ENCODE results near the gene PARS2.

PARS2 gene

GRCh38 chr1:54764922-54765561 lies 719 bp upstream of the PARS2 start:
- Histone ChIP-seq H3K4me1 (ENCODE audit: control insufficient read depth in 1 of 2, insufficient read depth in 2 of 2, low read length in 2 of 2) (peaks cover 5 to 9% of the 10 kb centered on the region in 2 donors), H3K4me3 (ENCODE audit: low read depth in 1 of 2, low read length in 2 of 2) (peak overlapping the region; percentile 83 to 89), H3K36me3 (ENCODE audit: control insufficient read depth in 1 of 2, insufficient read depth in 2 of 2, low read length in 2 of 2) (no peaks in the 10 kb centered on the region), H3K27me3 (ENCODE audit: low read depth, low read length) (no peaks in the 10 kb centered on the region), H3K27ac (ENCODE audit: low read length) (peak overlapping the region; percentile 17), H3K9me3 (ENCODE audit: control insufficient read depth in 1 of 2, low read length in 2 of 2) (no peaks in the 10 kb centered on the region)

- H3K27ac ChIP-seq (ENCODE audit: low read length) = peak overlapping the region; percentile 78
- peaks cover 0 to 2% of the 10 kb centered on the region in 2 donors for H3K36me3 ChIP-seq (ENCODE audit: control insufficient read depth in 1 of 2, insufficient read depth in 2 of 2, low read length in 2 of 2)
- H3K4me1 ChIP-seq (ENCODE audit: control insufficient read depth in 1 of 2, insufficient read depth in 2 of 2, low read length in 2 of 2) = peaks cover 5 to 9% of the 10 kb centered on the region in 2 donors
- H3K9me3 ChIP-seq (ENCODE audit: control insufficient read depth in 1 of 2, low read length in 2 of 2) = no peaks in the 10 kb centered on the region
- peak overlapping the region; percentile 83 to 89 for H3K4me3 ChIP-seq (ENCODE audit: low read depth in 1 of 2, low read length in 2 of 2)
- H3K27me3 ChIP-seq (ENCODE audit: low read depth, low read length) = no peaks in the 10 kb centered on the region
Observed at GRCh38 chr1:54763816-54764132, 549 bp downstream of the PARS2 start.

- H3K36me3 ChIP-seq (ENCODE audit: control insufficient read depth in 1 of 2, insufficient read depth in 2 of 2, low read length in 2 of 2) = peaks cover 11 to 29% of the 10 kb centered on the region in 2 donors
- H3K27me3 ChIP-seq (ENCODE audit: low read depth, low read length) = no peaks in the 10 kb centered on the region
- H3K4me3 ChIP-seq (ENCODE audit: low read depth in 1 of 2, low read length in 2 of 2) = no peak overlapping the region
- peaks cover 5 to 8% of the 10 kb centered on the region in 2 donors for H3K4me1 ChIP-seq (ENCODE audit: control insufficient read depth in 1 of 2, insufficient read depth in 2 of 2, low read length in 2 of 2)
- no peak overlapping the region for H3K27ac ChIP-seq (ENCODE audit: low read length)
- H3K9me3 ChIP-seq (ENCODE audit: control insufficient read depth in 1 of 2, low read length in 2 of 2) = no peaks in the 10 kb centered on the region
Observed at GRCh38 chr1:54758678-54759348, 5.5 kb downstream of the PARS2 start.

- Histone ChIP-seq H3K36me3 (ENCODE audit: control insufficient read depth in 1 of 2, insufficient read depth in 2 of 2, low read length in 2 of 2) (peaks cover 11 to 29% of the 10 kb centered on the region in 2 donors), H3K27ac (ENCODE audit: low read length) (no peak overlapping the region), H3K9me3 (ENCODE audit: control insufficient read depth in 1 of 2, low read length in 2 of 2) (no peaks in the 10 kb centered on the region), H3K4me1 (ENCODE audit: control insufficient read depth in 1 of 2, insufficient read depth in 2 of 2, low read length in 2 of 2) (no peaks in the 10 kb centered on the region), H3K4me3 (ENCODE audit: low read depth in 1 of 2, low read length in 2 of 2) (no peak overlapping the region), H3K27me3 (ENCODE audit: low read depth, low read length) (no peaks in the 10 kb centered on the region)
Observed at GRCh38 chr1:54757833-54758232, 6.5 kb downstream of the PARS2 start.

- Histone ChIP-seq H3K4me1 (ENCODE audit: control insufficient read depth in 1 of 2, insufficient read depth in 2 of 2, low read length in 2 of 2) (no peaks in the 10 kb centered on the region), H3K27me3 (ENCODE audit: low read depth, low read length) (no peaks in the 10 kb centered on the region), H3K9me3 (ENCODE audit: control insufficient read depth in 1 of 2, low read length in 2 of 2) (no peaks in the 10 kb centered on the region)
Observed at GRCh38 chr1:54754486-54755285, 9.6 kb downstream of the PARS2 start.

GRCh38 chr1:54754045-54754444 lies 10.3 kb downstream of the PARS2 start:
- H3K4me1 ChIP-seq (ENCODE audit: control insufficient read depth in 1 of 2, insufficient read depth in 2 of 2, low read length in 2 of 2) = no peaks in the 10 kb centered on the region
- no peak overlapping the region for H3K27ac ChIP-seq (ENCODE audit: low read length)
- no peaks in the 10 kb centered on the region for H3K9me3 ChIP-seq (ENCODE audit: control insufficient read depth in 1 of 2, low read length in 2 of 2)
- no peaks in the 10 kb centered on the region for H3K27me3 ChIP-seq (ENCODE audit: low read depth, low read length)
- no peak overlapping the region for H3K4me3 ChIP-seq (ENCODE audit: low read depth in 1 of 2, low read length in 2 of 2)
- peaks cover 11 to 29% of the 10 kb centered on the region in 2 donors for H3K36me3 ChIP-seq (ENCODE audit: control insufficient read depth in 1 of 2, insufficient read depth in 2 of 2, low read length in 2 of 2)

More at GRCh38 chr1:54754486-54755285, 9.6 kb downstream of the PARS2 start:
- no peak overlapping the region for H3K27ac ChIP-seq (ENCODE audit: low read length)
- H3K36me3 ChIP-seq (ENCODE audit: control insufficient read depth in 1 of 2, insufficient read depth in 2 of 2, low read length in 2 of 2) = peaks cover 11 to 29% of the 10 kb centered on the region in 2 donors
- no peak overlapping the region for H3K4me3 ChIP-seq (ENCODE audit: low read depth in 1 of 2, low read length in 2 of 2)

GRCh38 chr1:54751426-54751825 lies 12.9 kb downstream of the PARS2 start:
- Histone ChIP-seq H3K27ac (ENCODE audit: low read length) (no peak overlapping the region), H3K4me1 (ENCODE audit: control insufficient read depth in 1 of 2, insufficient read depth in 2 of 2, low read length in 2 of 2) (no peaks in the 10 kb centered on the region)

GRCh38 chr1:54750596-54750995 lies 13.7 kb downstream of the PARS2 start:
- H3K36me3 ChIP-seq (ENCODE audit: control insufficient read depth in 1 of 2, insufficient read depth in 2 of 2, low read length in 2 of 2) = no peaks in the 10 kb centered on the region
- no peaks in the 10 kb centered on the region for H3K9me3 ChIP-seq (ENCODE audit: control insufficient read depth in 1 of 2, low read length in 2 of 2)
- H3K27ac ChIP-seq (ENCODE audit: low read length) = no peak overlapping the region
- H3K4me1 ChIP-seq (ENCODE audit: control insufficient read depth in 1 of 2, insufficient read depth in 2 of 2, low read length in 2 of 2) = no peaks in the 10 kb centered on the region
- no peak overlapping the region for H3K4me3 ChIP-seq (ENCODE audit: low read depth in 1 of 2, low read length in 2 of 2)
- no peaks in the 10 kb centered on the region for H3K27me3 ChIP-seq (ENCODE audit: low read depth, low read length)

More at GRCh38 chr1:54751426-54751825, 12.9 kb downstream of the PARS2 start:
- Histone ChIP-seq H3K9me3 (ENCODE audit: control insufficient read depth in 1 of 2, low read length in 2 of 2) (no peaks in the 10 kb centered on the region), H3K4me3 (ENCODE audit: low read depth in 1 of 2, low read length in 2 of 2) (no peak overlapping the region), H3K36me3 (ENCODE audit: control insufficient read depth in 1 of 2, insufficient read depth in 2 of 2, low read length in 2 of 2) (peaks cover 0 to 4% of the 10 kb centered on the region in 2 donors), H3K27me3 (ENCODE audit: low read depth, low read length) (no peaks in the 10 kb centered on the region)

- Histone ChIP-seq H3K36me3 (ENCODE audit: control insufficient read depth in 1 of 2, insufficient read depth in 2 of 2, low read length in 2 of 2) (no peaks in the 10 kb centered on the region), H3K4me3 (ENCODE audit: low read depth in 1 of 2, low read length in 2 of 2) (no peak overlapping the region), H3K27me3 (ENCODE audit: low read depth, low read length) (no peaks in the 10 kb centered on the region), H3K4me1 (ENCODE audit: control insufficient read depth in 1 of 2, insufficient read depth in 2 of 2, low read length in 2 of 2) (no peaks in the 10 kb centered on the region), H3K27ac (ENCODE audit: low read length) (no peak overlapping the region), H3K9me3 (ENCODE audit: control insufficient read depth in 1 of 2, low read length in 2 of 2) (no peaks in the 10 kb centered on the region)
Observed at GRCh38 chr1:54748094-54748835, 16.1 kb downstream of the PARS2 start.

- Histone ChIP-seq H3K36me3 (ENCODE audit: control insufficient read depth in 1 of 2, insufficient read depth in 2 of 2, low read length in 2 of 2) (peaks cover 12 to 17% of the 10 kb centered on the region in 2 donors), H3K4me3 (ENCODE audit: low read depth in 1 of 2, low read length in 2 of 2) (no peak overlapping the region), H3K4me1 (ENCODE audit: control insufficient read depth in 1 of 2, insufficient read depth in 2 of 2, low read length in 2 of 2) (no peaks in the 10 kb centered on the region), H3K27me3 (ENCODE audit: low read depth, low read length) (no peaks in the 10 kb centered on the region), H3K9me3 (ENCODE audit: control insufficient read depth in 1 of 2, low read length in 2 of 2) (no peaks in the 10 kb centered on the region), H3K27ac (ENCODE audit: low read length) (no peak overlapping the region)
Observed at GRCh38 chr1:54745864-54746263, 18.5 kb downstream of the PARS2 start.

- no peaks in the 10 kb centered on the region for H3K4me1 ChIP-seq (ENCODE audit: control insufficient read depth in 1 of 2, insufficient read depth in 2 of 2, low read length in 2 of 2)
- no peaks in the 10 kb centered on the region for H3K9me3 ChIP-seq (ENCODE audit: control insufficient read depth in 1 of 2, low read length in 2 of 2)
- H3K4me3 ChIP-seq (ENCODE audit: low read depth in 1 of 2, low read length in 2 of 2) = no peak overlapping the region
- no peak overlapping the region for H3K27ac ChIP-seq (ENCODE audit: low read length)
- H3K36me3 ChIP-seq (ENCODE audit: control insufficient read depth in 1 of 2, insufficient read depth in 2 of 2, low read length in 2 of 2) = peaks cover 16 to 23% of the 10 kb centered on the region in 2 donors
- no peaks in the 10 kb centered on the region for H3K27me3 ChIP-seq (ENCODE audit: low read depth, low read length)
Observed at GRCh38 chr1:54745274-54745673, 19.0 kb downstream of the PARS2 start.

All from muscle layer of duodenum (tissue), 2 donors.